ENCODE results near the gene SFT2D1.

DNA sequence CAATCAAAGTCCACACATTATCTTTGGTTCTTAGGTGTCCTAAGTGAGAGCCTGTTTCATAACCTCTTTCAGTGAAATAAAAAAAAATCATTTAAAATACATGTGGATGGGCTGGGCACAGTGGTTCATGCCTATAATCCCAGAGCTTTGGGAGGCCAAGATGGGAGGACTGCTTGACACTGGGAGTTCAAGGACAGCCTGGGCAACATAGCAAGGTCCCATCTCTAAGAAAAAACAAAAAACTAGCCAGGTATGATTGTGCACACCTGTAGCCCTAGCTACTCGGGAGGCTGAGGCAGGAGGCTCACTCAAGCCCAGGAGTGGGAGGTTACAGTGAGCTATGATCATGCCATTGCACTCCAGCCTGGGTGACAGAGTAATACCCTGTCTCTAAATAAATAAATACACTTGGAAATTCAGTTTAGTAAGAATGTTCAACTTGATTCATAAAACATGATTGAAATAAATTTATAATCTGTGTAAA is 36.8 kb upstream of the SFT2D1 start:
- TF ChIP-seq, protein P1, sequence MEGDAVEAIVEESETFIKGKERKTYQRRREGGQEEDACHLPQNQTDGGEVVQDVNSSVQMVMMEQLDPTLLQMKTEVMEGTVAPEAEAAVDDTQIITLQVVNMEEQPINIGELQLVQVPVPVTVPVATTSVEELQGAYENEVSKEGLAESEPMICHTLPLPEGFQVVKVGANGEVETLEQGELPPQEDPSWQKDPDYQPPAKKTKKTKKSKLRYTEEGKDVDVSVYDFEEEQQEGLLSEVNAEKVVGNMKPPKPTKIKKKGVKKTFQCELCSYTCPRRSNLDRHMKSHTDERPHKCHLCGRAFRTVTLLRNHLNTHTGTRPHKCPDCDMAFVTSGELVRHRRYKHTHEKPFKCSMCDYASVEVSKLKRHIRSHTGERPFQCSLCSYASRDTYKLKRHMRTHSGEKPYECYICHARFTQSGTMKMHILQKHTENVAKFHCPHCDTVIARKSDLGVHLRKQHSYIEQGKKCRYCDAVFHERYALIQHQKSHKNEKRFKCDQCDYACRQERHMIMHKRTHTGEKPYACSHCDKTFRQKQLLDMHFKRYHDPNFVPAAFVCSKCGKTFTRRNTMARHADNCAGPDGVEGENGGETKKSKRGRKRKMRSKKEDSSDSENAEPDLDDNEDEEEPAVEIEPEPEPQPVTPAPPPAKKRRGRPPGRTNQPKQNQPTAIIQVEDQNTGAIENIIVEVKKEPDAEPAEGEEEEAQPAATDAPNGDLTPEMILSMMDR (IDR thresholded peaks at IDR 0.05), result no peak
- TF ChIP-seq POLR2AphosphoS5 (IDR thresholded peaks at IDR 0.05), result no peak

Measured in breast epithelium (tissue), 3 donors.